IMR-90 (cell line): ENCODE data around the gene NFATC1.

ENCODE experiments used
- CHD1 ChIP-seq: IDR thresholded peaks from 2 replicates; pipeline ENCODE4 v1.6.1; 2012; ENCODE audit warnings: low read depth, low read length, improper control_type of control experiment
- CTCF ChIP-seq: conservative IDR thresholded peaks from 2 replicates; pipeline ENCODE4 v1.5.1; 2012; ENCODE audit warnings: mild to moderate bottlenecking, low read depth, low read length, improper control_type of control experiment
- POLR2A ChIP-seq: IDR thresholded peaks from 2 replicates; pipeline ENCODE4 v1.6.1; 2012; ENCODE audit warnings: mild to moderate bottlenecking, low read depth, low read length
- RAD21 ChIP-seq: IDR thresholded peaks from 2 replicates; pipeline ENCODE4 v1.6.1; 2012; ENCODE audit warnings: low read length, improper control_type of control experiment
- USF2 ChIP-seq: fragments of 150-350 bp; IDR thresholded peaks from 2 replicates; pipeline ENCODE4 v1.6.1; 2017; ENCODE audit warnings: mild to moderate bottlenecking, antibody characterized with exemption, low read length, low read depth

GRCh38 chr18:79506191-79507075 lies 110.7 kb downstream of the NFATC1 start:
- TF ChIP-seq CTCF (no peak), USF2 (no peak), RAD21 (no peak), POLR2A (no peak), CHD1 (no peak)
